ENCODE data around the gene FRMPD1. TPM values are rescaled to one million over a fixed set of nuclear protein-coding genes. Genes with fewer than 3 reads are reported as not detected.
"Not testable (repeated sequence)": the region's sequence is repeated elsewhere in the genome, so short reads cannot be mapped to it uniquely, and the experiment has no call there.

FRMPD1 gene
- total RNA-seq, 1 donor from 2014 or later, result not detected

GRCh38 chr9:37732952-37733351, 82.2 kb downstream of the FRMPD1 start:
- DNase-seq (ENCODE audit: low spot score), result no peak

DNA sequence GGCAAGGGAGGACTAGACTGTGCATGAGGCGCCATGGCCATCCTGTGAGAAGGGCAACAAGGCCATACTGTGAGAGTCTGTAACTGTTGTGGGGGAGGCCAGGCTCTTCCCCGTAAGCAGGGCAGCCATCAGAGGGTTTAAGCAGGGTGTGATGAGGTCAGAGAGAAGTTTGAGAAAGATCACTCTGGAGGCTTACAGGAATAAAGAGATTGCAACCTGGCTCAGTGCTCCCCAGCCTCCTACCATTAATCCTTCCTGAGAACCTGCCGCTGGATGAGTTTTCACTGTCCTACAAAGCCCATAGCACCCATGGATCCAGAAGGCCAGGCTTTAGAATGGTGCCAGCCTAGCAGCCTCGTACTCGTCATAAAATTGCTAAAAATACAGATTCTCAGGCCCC, 88.5 kb downstream of the FRMPD1 start:
- DNase-seq (ENCODE audit: low spot score), result no peak

DNA sequence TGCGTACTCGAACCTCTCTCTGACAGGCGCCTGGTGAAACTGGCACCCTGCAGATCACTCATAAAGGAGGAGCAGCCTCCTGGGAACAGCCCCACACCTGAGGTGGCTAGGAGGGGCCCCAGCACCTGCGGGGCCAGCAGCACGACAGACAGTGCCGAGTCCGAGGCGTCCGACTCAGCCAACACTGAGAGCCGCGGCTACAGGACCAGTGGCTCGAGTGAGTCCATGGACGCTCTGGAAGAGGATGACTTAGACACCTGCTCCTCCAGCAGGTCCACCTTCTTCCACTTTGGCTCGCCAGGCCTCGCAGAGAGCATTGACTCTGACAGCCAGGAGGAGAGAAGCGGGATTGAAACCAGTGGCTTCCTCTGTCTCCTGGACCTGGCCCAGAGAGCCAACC, 89.4 kb downstream of the FRMPD1 start:
- DNase-seq (ENCODE audit: low spot score), result no peak

DNA sequence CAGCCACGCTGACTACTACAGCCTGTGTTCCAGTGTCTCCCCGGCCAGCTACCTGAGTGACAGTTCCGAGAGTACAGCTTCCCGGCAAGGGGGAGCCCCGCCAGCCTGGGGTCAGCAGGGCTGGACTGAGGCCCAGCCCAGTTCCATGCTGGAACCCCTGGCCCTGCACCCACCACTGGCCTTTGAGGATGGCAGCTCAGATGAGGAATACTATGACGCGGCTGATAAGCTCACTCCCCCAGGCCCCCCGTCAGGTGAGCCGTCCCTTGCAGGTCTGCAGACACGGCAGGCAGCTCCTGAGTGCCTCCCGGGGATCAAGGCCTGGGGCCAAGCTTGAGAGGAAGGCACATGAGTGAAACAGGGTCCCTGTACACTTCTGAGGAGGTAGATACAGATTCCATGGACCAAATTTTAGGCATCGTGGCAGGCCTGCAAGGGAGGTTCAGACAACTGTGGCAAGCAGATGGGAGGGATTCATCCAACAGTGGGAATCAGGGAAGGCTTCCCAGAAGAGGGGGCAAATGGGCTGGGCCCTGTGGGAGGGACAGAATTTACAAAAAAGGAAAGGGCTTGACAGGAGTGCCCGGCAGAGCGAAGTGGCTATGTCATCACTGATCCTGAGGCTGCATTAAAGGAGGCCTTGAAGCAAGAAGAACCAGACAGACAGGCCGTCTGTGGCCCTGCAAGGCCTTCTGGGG, 90.0 kb downstream of the FRMPD1 start:
- no peak for DNase-seq (ENCODE audit: low spot score)

GRCh38 chr9:37745970-37746369, 95.2 kb downstream of the FRMPD1 start:
- no peak for DNase-seq (ENCODE audit: low spot score)

DNA sequence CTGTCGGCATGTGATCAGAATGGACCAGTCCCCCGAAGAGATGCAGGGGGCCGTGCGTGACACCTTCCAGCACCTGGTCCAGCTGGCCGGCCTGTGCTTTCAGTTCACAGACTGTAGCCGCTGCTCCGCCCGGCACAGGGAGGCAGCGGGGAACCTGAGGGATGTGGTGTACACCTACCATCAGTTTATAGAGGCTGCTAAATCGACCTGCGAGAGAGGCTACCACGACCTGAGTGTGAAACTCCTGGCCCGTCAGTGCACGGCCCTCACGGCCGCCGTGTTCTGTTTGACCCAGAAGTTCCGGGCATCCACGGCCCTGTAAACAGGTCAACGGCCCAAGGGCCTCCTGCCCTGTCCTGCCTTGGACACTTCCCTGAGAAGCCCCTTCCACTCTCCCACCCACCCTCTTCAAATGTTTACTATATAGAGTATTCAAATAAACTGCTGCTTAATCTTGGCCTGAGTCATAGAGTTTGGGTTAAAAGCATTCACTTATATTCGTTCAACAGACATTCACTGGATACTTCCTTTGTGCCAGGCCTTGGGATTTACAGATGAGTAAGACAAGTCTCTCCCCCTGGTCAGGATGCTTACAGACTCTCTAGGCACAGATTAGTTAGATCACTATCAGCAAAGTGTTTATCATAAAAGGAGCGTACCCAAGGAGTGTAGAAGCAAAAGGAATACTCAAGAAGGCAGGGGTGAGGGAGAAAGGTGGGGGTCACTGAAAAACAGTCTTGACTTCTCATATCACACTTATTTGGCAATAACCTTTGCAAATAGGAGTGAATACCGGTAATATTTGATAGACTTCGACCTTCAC, 95.9 kb downstream of the FRMPD1 start:
- DNase-seq (ENCODE audit: low spot score), result no peak

DNA sequence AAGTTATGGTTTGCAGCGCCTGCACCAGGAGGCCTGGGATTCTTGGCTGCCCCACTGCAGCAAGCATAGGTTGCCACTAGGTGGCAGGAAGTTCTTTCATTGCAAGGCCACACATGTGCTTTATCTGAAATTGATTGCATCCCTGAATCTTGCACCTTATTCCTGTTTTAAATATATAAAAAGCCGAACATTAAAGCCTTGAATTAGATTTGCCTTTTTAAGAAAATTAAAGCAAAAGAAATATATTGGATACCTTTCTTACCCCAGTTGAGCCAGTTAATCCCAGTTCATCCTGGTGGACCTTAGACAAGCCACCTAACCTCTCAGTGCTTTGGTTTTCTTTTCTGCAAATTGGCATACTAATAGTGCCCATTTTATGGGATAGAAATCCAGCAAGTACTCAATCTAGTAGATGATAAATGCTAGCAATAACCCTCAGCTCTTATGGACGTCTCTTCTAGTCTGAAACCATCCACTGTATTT, 96.6 kb downstream of the FRMPD1 start:
- peak; percentile 67 for DNase-seq (ENCODE audit: low spot score)

DNA sequence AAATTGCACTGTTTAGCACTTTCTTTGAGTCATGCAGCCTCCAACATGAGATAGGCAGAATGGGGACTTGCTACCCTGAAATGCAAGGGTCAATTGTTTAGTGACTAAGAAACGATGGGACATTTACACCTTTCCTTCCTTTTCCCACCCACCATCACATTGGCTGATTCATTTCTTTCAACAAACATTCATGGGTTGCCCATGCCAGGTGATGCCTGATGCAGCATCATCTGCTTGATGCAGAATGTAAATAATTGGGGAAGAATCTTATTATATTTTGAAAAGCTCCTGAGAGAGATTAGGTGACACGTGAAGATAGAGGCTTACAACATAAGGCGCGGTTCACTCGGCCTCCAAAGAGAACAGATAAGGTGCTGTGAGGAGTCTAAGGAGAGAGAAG, 98.4 kb downstream of the FRMPD1 start:
- DNase-seq (ENCODE audit: low spot score), result no peak

DNA sequence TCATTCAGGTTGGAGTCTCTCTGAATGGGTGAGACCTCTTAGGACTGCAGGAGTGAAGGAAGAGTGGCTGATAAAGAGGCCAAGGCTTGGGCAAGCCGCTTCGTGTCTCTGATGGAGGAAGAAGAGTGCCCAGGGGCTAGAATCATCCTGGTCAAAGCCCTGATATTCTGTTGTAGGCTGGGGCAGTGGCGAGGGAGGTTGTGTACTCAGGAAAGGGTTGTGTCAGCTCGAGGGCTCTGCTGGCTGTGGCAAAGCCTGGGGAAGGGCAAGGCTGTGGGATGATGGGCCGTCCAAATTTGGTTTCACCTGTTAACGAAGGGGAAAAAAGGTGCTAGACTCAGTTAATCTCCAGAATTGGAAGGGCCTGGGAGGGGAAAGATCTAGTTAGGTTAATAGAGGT, 100.4 kb downstream of the FRMPD1 start:
- no peak for DNase-seq (ENCODE audit: low spot score)

DNA sequence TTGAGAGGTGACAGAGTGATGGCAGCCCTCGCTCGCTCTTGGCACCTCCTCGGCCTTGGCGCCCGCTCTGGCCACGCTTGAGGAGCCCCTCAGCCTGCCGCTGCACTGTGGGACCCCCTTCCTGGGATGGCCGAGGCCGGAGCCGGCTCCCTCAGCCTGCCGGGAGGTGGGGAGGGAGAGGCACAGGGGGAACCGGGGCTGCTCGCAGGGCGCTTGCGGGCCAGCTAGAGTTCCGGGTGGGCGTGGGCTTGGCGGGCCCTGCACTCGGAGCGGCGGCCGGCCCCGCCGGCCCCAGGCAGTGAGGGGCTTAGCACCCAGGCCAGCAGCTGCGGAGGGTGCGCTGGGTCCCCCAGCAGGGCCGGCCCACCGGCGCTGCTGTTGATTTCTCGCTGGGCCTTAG, 101.0 kb downstream of the FRMPD1 start:
- DNase-seq (ENCODE audit: low spot score), result not testable (repeated sequence)

GRCh38 chr9:37752112-37752511, 101.4 kb downstream of the FRMPD1 start:
- DNase-seq (ENCODE audit: low spot score), result not testable (repeated sequence)

DNA sequence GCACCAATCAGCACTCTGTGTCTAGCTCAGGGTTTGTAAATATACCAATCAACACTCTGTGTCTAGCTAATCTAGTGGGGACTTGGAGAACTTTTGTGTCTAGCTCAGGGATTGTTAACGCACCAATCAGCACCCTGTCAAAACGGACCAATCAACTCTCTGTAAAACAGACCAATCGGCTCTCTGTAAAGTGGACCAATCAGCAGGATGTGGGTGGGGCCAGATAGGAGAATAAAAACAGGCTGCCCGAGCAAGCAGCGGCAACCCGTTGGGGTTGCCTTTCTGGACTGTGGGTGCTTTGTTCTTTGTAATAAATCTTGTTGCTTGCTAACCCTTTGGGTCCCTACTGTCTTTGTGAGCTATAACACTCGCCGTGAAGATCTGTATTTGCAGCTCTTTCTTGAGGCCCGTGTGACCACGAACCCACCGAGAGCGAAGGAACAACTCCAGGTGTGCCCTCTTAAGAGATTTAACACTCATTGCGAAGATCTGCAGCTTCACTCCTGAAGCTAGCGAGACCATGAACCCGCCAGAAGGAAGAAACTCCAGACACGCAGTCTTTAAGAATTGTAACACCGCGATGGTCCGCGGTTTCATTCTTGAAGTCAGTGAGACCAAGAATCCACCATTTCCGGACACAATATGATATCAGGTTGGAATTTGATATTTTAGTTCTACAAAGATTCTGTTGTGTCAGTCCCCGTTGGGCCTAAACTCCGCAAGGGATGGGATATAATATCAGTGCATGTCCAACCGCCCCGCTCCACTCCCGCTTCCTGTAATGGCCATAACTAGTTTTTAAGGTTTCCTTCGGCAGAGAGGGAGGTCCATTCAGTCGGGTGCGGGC, 102.1 kb downstream of the FRMPD1 start:
- DNase-seq (ENCODE audit: low spot score), result no peak

DNA sequence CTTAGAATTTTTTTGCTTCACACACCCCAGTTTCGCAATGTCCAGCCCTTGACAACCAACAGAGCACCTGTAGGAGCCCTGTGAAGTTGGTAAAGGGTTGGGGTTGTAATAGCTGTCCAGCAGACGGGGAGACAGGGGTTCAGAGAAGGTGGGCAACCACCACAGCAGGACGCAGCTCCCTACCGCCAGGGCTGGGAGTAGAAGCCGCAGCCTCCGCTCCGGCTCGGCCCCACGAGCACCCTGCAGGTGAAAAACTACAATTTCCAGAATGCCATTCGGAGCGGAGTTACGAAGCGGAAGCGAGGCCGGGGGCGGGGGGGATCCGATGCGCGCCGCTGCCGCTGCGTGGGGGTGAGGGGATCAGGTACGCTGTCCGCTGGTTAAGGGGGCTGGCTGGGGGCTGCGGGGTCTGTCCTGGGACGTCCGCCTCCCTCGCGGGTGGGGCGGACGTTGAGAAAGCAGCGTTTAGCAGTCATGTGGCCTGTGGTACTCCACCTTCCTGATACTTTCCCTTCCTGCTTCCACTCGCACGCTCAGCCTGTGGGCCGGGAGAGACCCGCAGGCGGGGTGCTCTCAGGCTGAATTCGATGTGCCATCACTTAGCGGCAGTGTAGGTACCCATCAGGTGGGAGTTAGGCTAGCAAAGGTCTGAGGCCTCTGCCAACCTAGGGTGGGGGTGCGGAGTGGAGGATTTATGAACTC, 102.9 kb downstream of the FRMPD1 start, which contains the start of gene TRMT10B:
TRMT10B (plus strand) TSS at position 317 of the 702 bp plus-strand sequence. CDS start 8,127 bp downstream, outside the sequence.
- DNase-seq (ENCODE audit: low spot score), result peak; percentile 74

- DNase-seq (ENCODE audit: low spot score), result no peak
Observed at GRCh38 chr9:37758747-37759146, 108.0 kb downstream of the FRMPD1 start.

DNA sequence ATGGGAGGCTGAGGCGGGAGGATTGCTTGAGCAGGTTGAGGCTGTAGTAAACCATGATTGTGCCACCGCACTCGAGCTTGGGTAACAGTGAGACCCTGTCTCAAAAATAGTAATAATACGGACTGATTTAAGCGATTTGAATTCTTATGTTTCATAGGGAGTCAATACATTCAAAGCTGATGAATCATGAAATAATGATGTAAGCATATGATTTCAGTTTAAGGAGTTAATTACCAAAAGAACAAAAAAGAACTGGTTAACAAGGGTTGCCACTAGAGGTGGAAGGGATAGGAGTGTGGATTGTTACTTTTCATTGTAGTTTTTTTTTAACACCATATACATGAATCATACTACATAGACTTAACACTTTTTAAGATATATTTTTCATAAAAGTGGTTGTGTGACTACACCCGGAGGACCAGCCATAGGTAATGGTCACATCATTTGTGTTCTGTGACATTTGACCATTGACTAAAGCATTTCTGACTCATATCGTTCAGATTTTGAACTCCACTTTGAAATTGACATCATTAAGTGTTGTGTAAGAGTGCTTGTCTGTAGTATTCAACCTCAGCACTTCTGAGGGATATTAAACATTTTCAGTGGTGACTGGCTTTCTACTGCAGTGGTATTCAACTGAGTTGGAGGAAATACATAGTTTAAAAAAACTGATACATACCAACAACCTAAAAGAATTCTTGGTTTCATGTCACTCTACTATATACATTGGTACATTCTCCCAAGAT, 109.8 kb downstream of the FRMPD1 start:
- DNase-seq (ENCODE audit: low spot score), result no peak

- no peak for DNase-seq (ENCODE audit: low spot score)
Observed at GRCh38 chr9:37761511-37761910, 110.8 kb downstream of the FRMPD1 start.

- not testable (repeated sequence) for DNase-seq (ENCODE audit: low spot score)
Observed at GRCh38 chr9:37765263-37765662, 114.5 kb downstream of the FRMPD1 start.

- no peak for DNase-seq (ENCODE audit: low spot score)
Observed at GRCh38 chr9:37769306-37769705, 118.6 kb downstream of the FRMPD1 start.

- DNase-seq (ENCODE audit: low spot score), result no peak
Observed at GRCh38 chr9:37769995-37770394, 119.2 kb downstream of the FRMPD1 start.

GRCh38 chr9:37775216-37775919, 124.6 kb downstream of the FRMPD1 start:
- DNase-seq (ENCODE audit: low spot score), result no peak

Data from ureter (tissue), 1 donor.